SU-DHL-6 (cell line): ENCODE results near the gene KRT23.

ENCODE experiments used
- H2AFZ ChIP-seq: fragments of 200-600 bp; sonication (generic); 2 replicates; pipeline ENCODE4 v1.6.1; 2014; ENCODE audit warnings: low read depth, mild to moderate bottlenecking, moderate library complexity, mixed read lengths, antibody characterized with exemption, low read length; ENCODE audit not compliant: severe bottlenecking
- H3F3A ChIP-seq: fragments of 200-600 bp; shearing (Covaris generic); 2 replicates; pipeline ENCODE4 v1.6.0; 2016; ENCODE audit warnings: antibody characterized with exemption, mild to moderate bottlenecking; ENCODE audit not compliant: insufficient read depth
- H3K27ac ChIP-seq: fragments of 200-600 bp; sonication (generic); 2 replicates; pipeline ENCODE4 v1.5.1; 2016; ENCODE audit warnings: low read depth, mild to moderate bottlenecking, low read length, moderate library complexity, mixed read lengths
- H3K27me3 ChIP-seq: fragments of 200-600 bp; sonication (generic), shearing (Covaris generic); 2 replicates; pipeline ENCODE4 v1.6.0; 2014; ENCODE audit warnings: mild to moderate bottlenecking, low read length
- H3K36me3 ChIP-seq: fragments of 200-600 bp; sonication (generic); 2 replicates; pipeline ENCODE4 v1.6.1; 2014; ENCODE audit warnings: mild to moderate bottlenecking, low read length, mixed read lengths
- H3K4me2 ChIP-seq: fragments of 300-600, 200-600 bp; shearing (Covaris generic), sonication (generic); 2 replicates; pipeline ENCODE4 v1.6.0; 2014; ENCODE audit warnings: low read length, low read depth, mild to moderate bottlenecking; ENCODE audit not compliant: poor library complexity, severe bottlenecking
- H3K4me3 ChIP-seq: fragments of 200-600 bp; sonication (generic); 2 replicates; pipeline ENCODE4 v1.5.1; 2014; ENCODE audit warnings: antibody characterized with exemption, low read length, mild to moderate bottlenecking, mixed read lengths; ENCODE audit not compliant: insufficient read depth, poor library complexity, severe bottlenecking
- H3K79me2 ChIP-seq: fragments of 200-600 bp; sonication (generic); 2 replicates; pipeline ENCODE4 v1.6.1; 2014; ENCODE audit warnings: mild to moderate bottlenecking, low read length, moderate library complexity; ENCODE audit not compliant: insufficient read depth
- H3K9ac ChIP-seq: fragments of 200-600 bp; sonication (generic); 2 replicates; pipeline ENCODE4 v1.7.0; 2014; ENCODE audit warnings: mild to moderate bottlenecking, low read length
- H3K9me2 ChIP-seq: fragments of 200-600 bp; sonication (generic); replicated peaks from 2 replicates; pipeline ENCODE4 v1.6.1; 2014; ENCODE audit warnings: low read length; ENCODE audit not compliant: insufficient read depth
- H3K9me3 ChIP-seq: fragments of 200-600 bp; sonication (generic); 2 replicates; pipeline ENCODE4 v1.6.1; 2014; ENCODE audit warnings: low read length, mixed read lengths; ENCODE audit not compliant: insufficient read depth
- H4K20me1 ChIP-seq: fragments of 200-600 bp; sonication (generic); 2 replicates; pipeline ENCODE4 v1.6.1; 2014; ENCODE audit warnings: low read depth, mild to moderate bottlenecking, antibody characterized with exemption, low read length, moderate library complexity, mixed read lengths
- EZH2phosphoT487 ChIP-seq: fragments of 200-600 bp; sonication (generic), shearing (Covaris generic); conservative IDR thresholded peaks from 2 replicates; pipeline ENCODE4 v1.6.1; 2018; ENCODE audit warnings: mild to moderate bottlenecking, antibody characterized with exemption, low read length, moderate library complexity, mixed read lengths
- TF ChIP-seq, protein P1 (sequence below): fragments of 200-600 bp; sonication (generic); IDR thresholded peaks from one replicate; pipeline ENCODE4 v1.5.1; 2017; ENCODE audit warnings: antibody characterized with exemption, mild to moderate bottlenecking, low read length, moderate library complexity; ENCODE audit not compliant: insufficient read depth, poor library complexity, severe bottlenecking

KRT23 gene

DNA sequence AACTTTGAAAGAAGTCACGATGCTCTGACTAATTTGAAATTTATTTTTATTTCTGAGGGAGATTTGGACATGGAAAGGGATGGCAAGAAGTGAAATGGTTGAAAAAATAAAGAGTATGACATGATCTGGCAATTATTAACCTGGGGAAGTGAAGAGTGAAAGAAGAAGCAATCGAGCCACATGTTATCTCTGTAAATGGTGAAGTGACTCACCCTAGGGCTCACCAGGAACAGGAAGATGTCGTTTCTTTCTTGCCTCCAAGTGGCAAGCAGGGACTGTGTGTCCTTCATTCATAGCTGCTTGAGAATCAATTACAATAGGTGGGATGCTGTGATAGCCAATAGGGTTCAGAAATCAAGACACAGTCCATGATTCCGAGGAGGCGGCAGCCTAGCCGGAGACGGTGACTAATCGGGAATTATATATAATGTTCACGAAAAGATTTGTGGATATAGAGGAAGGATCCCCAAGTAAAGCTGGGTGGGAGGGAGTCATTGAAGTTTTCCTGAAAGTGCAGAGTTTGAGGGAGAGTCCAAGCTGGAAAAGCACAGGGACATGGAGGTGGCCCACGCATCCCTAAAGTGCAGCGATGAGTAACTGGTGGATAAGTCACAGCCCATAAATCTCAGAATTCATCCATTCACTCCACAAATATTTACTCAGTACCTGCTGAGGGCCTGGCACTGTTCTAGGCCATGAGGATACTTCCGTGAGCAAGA, 34.2 kb downstream of the KRT23 start:
- TF ChIP-seq EZH2phosphoT487 = no peak
- TF ChIP-seq, protein P1, sequence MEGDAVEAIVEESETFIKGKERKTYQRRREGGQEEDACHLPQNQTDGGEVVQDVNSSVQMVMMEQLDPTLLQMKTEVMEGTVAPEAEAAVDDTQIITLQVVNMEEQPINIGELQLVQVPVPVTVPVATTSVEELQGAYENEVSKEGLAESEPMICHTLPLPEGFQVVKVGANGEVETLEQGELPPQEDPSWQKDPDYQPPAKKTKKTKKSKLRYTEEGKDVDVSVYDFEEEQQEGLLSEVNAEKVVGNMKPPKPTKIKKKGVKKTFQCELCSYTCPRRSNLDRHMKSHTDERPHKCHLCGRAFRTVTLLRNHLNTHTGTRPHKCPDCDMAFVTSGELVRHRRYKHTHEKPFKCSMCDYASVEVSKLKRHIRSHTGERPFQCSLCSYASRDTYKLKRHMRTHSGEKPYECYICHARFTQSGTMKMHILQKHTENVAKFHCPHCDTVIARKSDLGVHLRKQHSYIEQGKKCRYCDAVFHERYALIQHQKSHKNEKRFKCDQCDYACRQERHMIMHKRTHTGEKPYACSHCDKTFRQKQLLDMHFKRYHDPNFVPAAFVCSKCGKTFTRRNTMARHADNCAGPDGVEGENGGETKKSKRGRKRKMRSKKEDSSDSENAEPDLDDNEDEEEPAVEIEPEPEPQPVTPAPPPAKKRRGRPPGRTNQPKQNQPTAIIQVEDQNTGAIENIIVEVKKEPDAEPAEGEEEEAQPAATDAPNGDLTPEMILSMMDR = no peak
- Histone ChIP-seq H3K9me3 (no peaks in the 10 kb centered on the region), H3K27ac (no peak overlapping the region), H3K36me3 (no peaks in the 10 kb centered on the region), H3K27me3 (no peaks in the 10 kb centered on the region), H3K4me3 (no peak overlapping the region), H4K20me1 (no peaks in the 10 kb centered on the region), H3K9me2 (no peaks in the 10 kb centered on the region), H3K4me2 (no peak overlapping the region), H3F3A (no peaks in the 10 kb centered on the region), H2AFZ (no peak overlapping the region), H3K79me2 (no peaks in the 10 kb centered on the region), H3K9ac (no peak overlapping the region)

DNA sequence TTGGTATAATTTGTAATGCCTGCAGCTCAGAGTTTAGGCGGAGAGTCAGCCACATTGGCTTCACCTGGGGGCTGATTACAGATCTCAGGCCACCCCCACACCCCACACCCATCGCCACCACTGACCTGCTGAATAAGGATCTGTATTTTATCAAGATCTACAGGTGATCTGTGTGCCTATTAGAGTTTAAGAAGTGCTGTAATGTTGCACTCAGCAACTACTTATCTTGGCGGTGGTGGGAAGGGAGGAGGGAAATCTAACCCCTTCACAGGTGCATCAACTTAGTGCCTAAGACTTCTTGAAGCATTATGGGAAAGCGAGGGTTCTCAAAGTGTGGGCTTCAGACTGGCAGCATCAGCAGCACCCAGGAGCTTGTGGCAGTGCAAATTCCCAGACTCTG, 34.9 kb downstream of the KRT23 start:
- Histone ChIP-seq H3K79me2 (no peaks in the 10 kb centered on the region), H3K4me2 (no peak overlapping the region), H3K9me3 (no peaks in the 10 kb centered on the region), H3K4me3 (no peak overlapping the region), H3F3A (no peaks in the 10 kb centered on the region), H3K27ac (no peak overlapping the region), H3K9me2 (no peaks in the 10 kb centered on the region), H2AFZ (no peak overlapping the region), H3K27me3 (no peaks in the 10 kb centered on the region), H3K9ac (no peak overlapping the region), H4K20me1 (no peaks in the 10 kb centered on the region), H3K36me3 (no peaks in the 10 kb centered on the region)
- TF ChIP-seq, protein P1 = no peak
- TF ChIP-seq EZH2phosphoT487 = no peak

DNA sequence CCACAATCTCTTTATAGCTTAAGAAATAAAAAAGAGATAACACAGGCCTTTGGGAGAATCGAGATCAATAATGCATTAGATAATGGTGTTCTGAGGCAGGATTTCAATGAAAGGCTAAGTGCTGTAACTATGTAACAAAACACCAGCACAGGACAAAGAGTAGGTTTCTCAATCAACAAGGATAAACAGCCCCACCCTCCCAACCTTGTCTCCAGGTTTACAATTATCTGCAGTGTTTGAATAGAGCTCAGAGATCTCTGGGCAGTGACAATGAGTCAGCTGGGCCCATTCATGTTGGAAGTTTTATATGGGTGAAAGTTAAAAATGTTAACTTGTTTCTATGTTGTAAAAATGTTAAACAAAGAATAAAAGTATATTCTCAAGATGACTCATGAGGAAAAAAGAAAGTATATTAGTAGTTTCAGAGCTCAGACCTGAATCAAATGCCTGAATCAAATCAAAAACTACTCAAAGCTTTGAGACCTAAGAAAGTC, 35.4 kb downstream of the KRT23 start:
- Histone ChIP-seq H3K4me3 (no peak overlapping the region), H3K27ac (no peak overlapping the region), H4K20me1 (no peaks in the 10 kb centered on the region), H3K9me2 (no peaks in the 10 kb centered on the region), H2AFZ (no peak overlapping the region), H3K27me3 (no peaks in the 10 kb centered on the region), H3K9me3 (no peaks in the 10 kb centered on the region), H3K9ac (no peak overlapping the region), H3K4me2 (no peak overlapping the region), H3K36me3 (no peaks in the 10 kb centered on the region), H3K79me2 (no peaks in the 10 kb centered on the region), H3F3A (no peaks in the 10 kb centered on the region)
- TF ChIP-seq, protein P1 = no peak
- TF ChIP-seq EZH2phosphoT487 = no peak
